HG02981 (cell line): Measurements from ENCODE around the gene IKBKE.

Experiments
- ATAC-seq: cut with Tn5 transposase; IDR thresholded peaks from one replicate; pipeline ENCODE4 v1.9.1; 2021; ENCODE audit warnings: mild to moderate bottlenecking, moderate library complexity; ENCODE audit not compliant: unreplicated experiment

Gene IKBKE

GRCh38 chr1:206511362-206512057 is 41.2 kb downstream of the IKBKE start:
- ATAC-seq: no peak

DNA sequence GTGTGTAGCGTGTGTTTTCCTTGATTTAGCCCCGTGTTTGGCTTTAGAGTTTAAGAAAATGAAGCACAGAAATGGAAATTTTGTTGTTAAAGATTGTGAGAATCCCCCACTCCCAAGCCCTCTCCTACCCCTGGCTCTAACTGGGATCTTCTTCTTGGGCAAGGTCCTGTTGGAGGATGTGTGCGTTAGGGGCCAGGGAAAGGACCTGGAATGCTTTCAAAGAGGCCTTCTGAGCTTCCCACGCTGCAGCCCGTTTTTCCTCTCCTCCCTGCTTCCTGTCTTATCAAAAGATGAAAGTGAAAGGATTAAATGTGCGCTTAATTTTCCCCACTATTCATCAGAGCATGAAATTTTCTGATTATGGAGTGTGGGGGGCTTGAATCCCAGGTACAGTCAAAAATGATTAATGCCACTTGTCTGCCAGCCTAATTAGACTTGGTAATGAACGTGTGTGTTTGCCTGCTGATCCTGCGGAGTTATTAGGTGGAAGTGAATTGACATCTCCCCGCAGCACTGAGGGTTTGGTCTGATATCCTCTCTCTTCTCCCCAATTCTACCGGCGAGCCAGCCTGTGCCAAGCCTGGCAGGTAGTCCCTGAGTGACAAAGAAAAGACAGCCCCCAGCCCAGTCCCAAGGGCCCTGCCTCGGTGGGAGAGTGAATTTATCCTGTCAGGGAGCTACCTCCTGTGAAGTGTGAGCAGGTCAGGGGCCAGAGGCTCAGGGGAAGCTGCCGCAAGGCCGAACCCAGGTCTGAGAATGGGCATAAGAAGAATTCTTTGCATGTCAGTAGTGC is 42.0 kb downstream of the IKBKE start:
- ATAC-seq: no peak

DNA sequence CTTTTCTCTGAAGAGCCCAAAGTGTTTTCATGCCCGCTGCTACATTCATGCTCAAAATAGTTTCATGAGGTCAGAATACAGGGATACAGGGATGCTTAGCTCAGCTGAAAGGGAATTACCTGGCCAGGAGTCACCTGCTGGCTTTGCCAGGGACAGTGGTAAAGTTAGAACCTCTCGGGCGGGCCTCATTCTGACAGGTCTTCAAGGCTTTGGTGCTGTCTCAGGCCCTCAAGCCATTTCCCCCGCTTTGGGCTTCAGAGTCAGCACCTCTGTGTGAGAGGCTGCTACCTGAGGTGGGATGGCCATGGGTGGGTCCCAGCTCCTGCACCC is 42.5 kb downstream of the IKBKE start:
- no peak for ATAC-seq

DNA sequence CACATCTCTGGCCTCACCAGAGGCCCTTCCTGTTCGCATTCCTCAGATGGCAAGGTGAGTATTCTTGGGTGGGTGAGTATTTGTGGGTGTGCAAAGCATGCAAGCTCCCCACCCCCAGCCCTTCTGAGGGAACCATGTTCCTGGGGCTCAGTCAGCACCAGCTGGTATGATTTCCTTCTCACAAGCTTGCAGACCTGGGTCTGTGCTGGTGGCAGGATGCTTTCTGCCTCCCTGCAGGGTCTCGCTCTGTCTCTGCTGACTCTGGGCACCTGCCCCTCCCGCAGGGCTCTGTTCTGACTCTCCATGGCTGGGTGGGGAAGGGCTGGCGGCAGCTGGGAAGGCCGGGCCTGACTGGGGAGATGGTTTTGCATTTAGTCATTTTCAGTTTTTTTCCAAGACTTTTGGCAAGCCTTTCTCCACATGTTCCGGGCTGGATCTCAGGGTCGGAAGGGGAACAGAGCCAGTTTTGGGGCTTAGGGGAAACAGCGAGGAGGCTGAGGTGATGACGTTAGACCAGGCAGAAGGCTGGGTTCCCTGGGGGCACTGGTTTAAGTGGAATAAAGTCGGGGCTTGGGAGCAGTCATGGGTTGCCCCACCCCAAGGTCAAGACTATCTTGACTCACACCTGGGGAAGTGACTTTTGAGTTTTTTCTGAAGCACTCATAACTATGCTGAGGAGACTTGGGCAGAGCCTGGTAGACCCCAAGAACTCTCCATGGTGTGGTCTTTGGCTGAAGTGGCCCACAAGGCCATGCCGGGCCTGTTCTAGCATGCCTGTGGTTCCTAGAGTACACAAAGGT is 43.2 kb downstream of the IKBKE start:
- ATAC-seq: no peak

GRCh38 chr1:206514813-206515387 is 44.6 kb downstream of the IKBKE start:
- no peak for ATAC-seq

GRCh38 chr1:206516728-206516990 is 46.4 kb downstream of the IKBKE start:
- no peak for ATAC-seq

GRCh38 chr1:206517784-206518183 is 47.5 kb downstream of the IKBKE start:
- no peak for ATAC-seq

GRCh38 chr1:206518206-206518605 is 47.9 kb downstream of the IKBKE start:
- no peak for ATAC-seq

GRCh38 chr1:206518743-206519142 is 48.5 kb downstream of the IKBKE start:
- no peak for ATAC-seq

DNA sequence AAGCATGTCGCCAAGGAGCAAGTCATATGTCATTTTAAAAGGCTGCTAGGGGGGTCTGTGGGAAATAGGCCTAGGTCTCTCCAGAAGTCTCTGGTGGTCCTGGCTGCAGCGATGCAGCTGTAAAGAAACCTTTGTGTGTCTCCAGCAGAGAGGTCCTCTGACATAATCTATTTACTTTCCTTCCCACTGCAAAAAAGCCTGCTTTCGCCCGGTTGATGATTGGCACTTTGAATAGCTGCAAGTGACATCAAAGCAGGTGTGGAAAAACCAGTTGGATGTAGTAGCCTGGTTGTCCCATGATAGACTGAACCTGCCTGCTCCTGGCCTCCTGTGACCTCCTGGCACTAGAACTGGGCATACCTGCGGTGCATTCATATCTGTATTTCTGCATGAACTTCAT is 50.9 kb downstream of the IKBKE start:
- ATAC-seq: no peak

DNA sequence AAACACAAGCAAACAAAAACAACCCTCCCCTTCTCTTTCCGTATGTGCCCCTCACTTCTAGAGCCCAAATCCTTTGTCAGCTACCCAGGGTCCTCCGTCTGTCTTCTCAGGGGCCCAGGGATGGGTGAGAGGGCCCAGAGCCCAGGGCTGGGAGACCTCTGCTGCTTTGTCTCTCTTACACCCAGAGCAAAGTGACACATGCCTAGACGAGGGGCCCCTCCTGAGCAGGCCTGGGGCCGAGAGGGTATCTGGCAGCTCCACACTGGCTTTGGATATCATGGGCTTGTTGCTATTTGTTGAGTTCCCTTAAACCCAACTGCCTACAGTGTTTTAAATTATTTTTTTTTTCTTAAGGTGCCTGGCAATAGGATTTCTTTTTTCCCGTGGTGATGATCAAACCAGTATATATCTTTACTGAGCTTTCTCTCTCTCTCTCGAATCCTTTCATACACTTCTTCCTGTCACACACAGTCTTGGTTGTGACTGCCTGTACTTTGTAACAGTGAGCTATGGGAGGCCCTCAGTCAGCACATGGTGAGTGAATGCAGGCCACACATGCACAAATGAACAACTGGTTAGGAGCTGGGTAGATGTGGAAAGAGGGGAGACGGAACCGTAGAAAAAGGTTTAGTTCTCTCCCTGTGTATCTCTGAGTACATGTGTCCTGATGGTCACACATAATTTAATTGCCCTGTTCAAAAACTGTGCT is 51.6 kb downstream of the IKBKE start:
- ATAC-seq: no peak

- ATAC-seq: no peak
Measured at GRCh38 chr1:206524739-206525364, 54.6 kb downstream of the IKBKE start.

- no peak for ATAC-seq
Measured at GRCh38 chr1:206526064-206526911, 56.0 kb downstream of the IKBKE start.

GRCh38 chr1:206529425-206529824 is 59.1 kb downstream of the IKBKE start:
- no peak for ATAC-seq

DNA sequence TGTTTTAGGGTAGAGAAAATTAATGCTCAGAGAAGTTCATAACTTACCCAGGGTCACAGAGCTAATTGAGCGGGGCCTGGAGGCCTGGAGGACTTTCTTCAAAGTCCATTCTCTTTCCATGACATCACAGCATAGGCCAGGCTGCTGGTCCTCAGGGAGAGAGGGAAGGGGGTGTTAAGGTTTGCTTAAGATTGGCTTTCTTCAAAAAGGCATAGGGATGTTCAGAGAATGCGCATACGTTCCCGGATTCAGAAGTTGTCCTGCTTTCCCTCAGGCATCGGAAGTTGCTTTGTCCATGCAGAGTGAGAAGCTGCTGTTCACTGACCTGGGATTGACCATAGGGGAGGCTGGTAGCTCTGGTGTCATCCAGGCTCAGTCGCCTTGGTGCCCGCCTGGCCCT is 62.1 kb downstream of the IKBKE start:
- ATAC-seq: no peak

- ATAC-seq: no peak
Measured at GRCh38 chr1:206534552-206534951, 64.3 kb downstream of the IKBKE start.

GRCh38 chr1:206535853-206536188 is 65.5 kb downstream of the IKBKE start:
- ATAC-seq: no peak

GRCh38 chr1:206537141-206537540 is 66.9 kb downstream of the IKBKE start:
- ATAC-seq: no peak

DNA sequence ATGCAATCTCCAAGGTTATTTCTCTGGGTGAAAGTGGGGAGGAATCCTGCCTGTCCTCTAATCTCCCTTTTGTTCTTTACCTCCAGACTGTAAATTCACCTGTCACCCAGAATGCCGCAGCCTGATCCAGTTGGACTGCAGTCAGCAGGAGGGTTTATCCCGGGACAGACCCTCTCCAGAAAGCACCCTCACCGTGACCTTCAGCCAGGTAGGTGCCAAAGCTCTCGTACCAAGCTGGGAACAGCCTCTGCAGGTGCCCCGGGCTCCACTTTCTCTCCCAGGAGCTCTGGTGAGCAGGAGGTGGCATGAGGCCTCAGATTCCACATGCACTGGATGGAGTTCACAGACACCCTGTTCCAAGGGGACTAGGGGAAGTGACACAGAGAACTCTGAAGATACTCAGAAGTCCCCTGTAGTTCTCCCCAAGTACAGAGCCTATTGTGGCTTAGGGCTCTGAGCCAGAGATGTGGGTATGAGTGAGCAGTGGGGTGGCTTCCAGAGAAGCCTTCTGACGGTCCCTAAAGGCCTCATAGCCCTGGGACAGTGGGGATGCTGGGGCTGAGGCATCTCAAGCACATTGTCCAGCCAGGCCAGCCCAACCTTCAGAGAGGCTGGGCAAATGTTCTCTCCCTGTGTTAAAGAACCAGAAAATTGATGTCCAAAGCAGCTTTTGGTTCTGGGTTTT is 68.0 kb downstream of the IKBKE start:
- no peak for ATAC-seq
